SK-N-SH (cell line): ENCODE data around the gene ARID1A.

Source experiments
- EP300 ChIP-seq, 2 experiments: IDR thresholded peaks; 2 replicates each; pipeline versions ENCODE4 v1.4.0 to v1.6.1; 2012; ENCODE audit warnings: borderline replicate concordance in 1 of 2, low read depth in 1 of 2, low read length in 1 of 2
- FOSL2 ChIP-seq: IDR thresholded peaks from 2 replicates; pipeline ENCODE4 v1.4.0; 2012; ENCODE audit warnings: low read depth, mild to moderate bottlenecking, moderate library complexity, borderline replicate concordance
- FOXM1 ChIP-seq: IDR thresholded peaks from 2 replicates; pipeline ENCODE4 v1.4.0; 2012; ENCODE audit warnings: low read depth, mild to moderate bottlenecking
- POLR2AphosphoS5 ChIP-seq: IDR thresholded peaks from 2 replicates; pipeline ENCODE4 v1.6.1; 2012; ENCODE audit warnings: low read depth, low read length
- TAF1 ChIP-seq: IDR thresholded peaks from 2 replicates; pipeline ENCODE4 v1.6.1; 2012; ENCODE audit warnings: low read depth, mild to moderate bottlenecking, low read length, moderate library complexity, borderline replicate concordance
- TF ChIP-seq, protein P1 (sequence below): fragments of 200-600 bp; sonication (generic); IDR thresholded peaks from 2 replicates; pipeline ENCODE4 v1.6.1; 2017; ENCODE audit warnings: antibody characterized with exemption, mild to moderate bottlenecking, moderate library complexity
- TF ChIP-seq, protein P2 (sequence below): IDR thresholded peaks from 2 replicates; pipeline ENCODE4 v1.6.1; 2012; ENCODE audit warnings: mild to moderate bottlenecking, low read depth, low read length, moderate library complexity
- TF ChIP-seq, protein P3 (sequence below): fragments of 150-350 bp; IDR thresholded peaks from 2 replicates; pipeline ENCODE4 v1.6.1; 2017; ENCODE audit warnings: antibody characterized with exemption, low read length, low read depth, borderline replicate concordance
- TF ChIP-seq, protein P4 (sequence below): IDR thresholded peaks from 2 replicates; pipeline ENCODE4 v1.4.0; 2012; ENCODE audit warnings: low read depth

DNA sequence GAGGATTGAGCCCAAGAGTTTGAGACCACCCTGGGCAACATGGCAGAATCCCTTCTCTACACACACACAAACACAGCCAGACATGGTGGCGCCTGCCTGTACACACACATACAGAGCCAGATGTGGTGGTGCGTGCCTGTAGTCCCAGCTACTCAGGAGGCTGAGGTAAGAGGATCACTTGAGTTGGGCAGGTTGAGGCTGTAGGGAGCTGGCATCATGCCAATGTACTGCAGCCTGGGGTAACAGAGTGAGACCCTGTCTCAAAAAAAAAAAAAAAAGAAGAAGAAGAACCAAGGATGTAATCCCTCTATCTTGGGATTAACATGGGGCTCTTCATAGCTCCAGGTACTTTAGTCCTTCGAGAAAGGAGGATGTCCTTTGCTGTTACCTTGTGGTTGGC, 62.5 kb downstream of the ARID1A start:
- TF ChIP-seq, protein P1, sequence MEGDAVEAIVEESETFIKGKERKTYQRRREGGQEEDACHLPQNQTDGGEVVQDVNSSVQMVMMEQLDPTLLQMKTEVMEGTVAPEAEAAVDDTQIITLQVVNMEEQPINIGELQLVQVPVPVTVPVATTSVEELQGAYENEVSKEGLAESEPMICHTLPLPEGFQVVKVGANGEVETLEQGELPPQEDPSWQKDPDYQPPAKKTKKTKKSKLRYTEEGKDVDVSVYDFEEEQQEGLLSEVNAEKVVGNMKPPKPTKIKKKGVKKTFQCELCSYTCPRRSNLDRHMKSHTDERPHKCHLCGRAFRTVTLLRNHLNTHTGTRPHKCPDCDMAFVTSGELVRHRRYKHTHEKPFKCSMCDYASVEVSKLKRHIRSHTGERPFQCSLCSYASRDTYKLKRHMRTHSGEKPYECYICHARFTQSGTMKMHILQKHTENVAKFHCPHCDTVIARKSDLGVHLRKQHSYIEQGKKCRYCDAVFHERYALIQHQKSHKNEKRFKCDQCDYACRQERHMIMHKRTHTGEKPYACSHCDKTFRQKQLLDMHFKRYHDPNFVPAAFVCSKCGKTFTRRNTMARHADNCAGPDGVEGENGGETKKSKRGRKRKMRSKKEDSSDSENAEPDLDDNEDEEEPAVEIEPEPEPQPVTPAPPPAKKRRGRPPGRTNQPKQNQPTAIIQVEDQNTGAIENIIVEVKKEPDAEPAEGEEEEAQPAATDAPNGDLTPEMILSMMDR, result no peak
- no peak for TF ChIP-seq FOSL2
- no peak for TF ChIP-seq POLR2AphosphoS5
- TF ChIP-seq, protein P2, sequence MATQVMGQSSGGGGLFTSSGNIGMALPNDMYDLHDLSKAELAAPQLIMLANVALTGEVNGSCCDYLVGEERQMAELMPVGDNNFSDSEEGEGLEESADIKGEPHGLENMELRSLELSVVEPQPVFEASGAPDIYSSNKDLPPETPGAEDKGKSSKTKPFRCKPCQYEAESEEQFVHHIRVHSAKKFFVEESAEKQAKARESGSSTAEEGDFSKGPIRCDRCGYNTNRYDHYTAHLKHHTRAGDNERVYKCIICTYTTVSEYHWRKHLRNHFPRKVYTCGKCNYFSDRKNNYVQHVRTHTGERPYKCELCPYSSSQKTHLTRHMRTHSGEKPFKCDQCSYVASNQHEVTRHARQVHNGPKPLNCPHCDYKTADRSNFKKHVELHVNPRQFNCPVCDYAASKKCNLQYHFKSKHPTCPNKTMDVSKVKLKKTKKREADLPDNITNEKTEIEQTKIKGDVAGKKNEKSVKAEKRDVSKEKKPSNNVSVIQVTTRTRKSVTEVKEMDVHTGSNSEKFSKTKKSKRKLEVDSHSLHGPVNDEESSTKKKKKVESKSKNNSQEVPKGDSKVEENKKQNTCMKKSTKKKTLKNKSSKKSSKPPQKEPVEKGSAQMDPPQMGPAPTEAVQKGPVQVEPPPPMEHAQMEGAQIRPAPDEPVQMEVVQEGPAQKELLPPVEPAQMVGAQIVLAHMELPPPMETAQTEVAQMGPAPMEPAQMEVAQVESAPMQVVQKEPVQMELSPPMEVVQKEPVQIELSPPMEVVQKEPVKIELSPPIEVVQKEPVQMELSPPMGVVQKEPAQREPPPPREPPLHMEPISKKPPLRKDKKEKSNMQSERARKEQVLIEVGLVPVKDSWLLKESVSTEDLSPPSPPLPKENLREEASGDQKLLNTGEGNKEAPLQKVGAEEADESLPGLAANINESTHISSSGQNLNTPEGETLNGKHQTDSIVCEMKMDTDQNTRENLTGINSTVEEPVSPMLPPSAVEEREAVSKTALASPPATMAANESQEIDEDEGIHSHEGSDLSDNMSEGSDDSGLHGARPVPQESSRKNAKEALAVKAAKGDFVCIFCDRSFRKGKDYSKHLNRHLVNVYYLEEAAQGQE, result no peak
- no peak for TF ChIP-seq EP300 (IDR thresholded peaks at IDR 0.05; ENCODE audit: borderline replicate concordance in 1 of 2, low read depth in 1 of 2, low read length in 1 of 2)
- no peak for TF ChIP-seq TAF1
- TF ChIP-seq, protein P3, sequence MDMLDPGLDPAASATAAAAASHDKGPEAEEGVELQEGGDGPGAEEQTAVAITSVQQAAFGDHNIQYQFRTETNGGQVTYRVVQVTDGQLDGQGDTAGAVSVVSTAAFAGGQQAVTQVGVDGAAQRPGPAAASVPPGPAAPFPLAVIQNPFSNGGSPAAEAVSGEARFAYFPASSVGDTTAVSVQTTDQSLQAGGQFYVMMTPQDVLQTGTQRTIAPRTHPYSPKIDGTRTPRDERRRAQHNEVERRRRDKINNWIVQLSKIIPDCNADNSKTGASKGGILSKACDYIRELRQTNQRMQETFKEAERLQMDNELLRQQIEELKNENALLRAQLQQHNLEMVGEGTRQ, result no peak
- TF ChIP-seq, protein P4, sequence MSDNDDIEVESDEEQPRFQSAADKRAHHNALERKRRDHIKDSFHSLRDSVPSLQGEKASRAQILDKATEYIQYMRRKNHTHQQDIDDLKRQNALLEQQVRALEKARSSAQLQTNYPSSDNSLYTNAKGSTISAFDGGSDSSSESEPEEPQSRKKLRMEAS, result no peak
- no peak for TF ChIP-seq FOXM1
